ENCODE measurements around the gene MIGA2.

DNA sequence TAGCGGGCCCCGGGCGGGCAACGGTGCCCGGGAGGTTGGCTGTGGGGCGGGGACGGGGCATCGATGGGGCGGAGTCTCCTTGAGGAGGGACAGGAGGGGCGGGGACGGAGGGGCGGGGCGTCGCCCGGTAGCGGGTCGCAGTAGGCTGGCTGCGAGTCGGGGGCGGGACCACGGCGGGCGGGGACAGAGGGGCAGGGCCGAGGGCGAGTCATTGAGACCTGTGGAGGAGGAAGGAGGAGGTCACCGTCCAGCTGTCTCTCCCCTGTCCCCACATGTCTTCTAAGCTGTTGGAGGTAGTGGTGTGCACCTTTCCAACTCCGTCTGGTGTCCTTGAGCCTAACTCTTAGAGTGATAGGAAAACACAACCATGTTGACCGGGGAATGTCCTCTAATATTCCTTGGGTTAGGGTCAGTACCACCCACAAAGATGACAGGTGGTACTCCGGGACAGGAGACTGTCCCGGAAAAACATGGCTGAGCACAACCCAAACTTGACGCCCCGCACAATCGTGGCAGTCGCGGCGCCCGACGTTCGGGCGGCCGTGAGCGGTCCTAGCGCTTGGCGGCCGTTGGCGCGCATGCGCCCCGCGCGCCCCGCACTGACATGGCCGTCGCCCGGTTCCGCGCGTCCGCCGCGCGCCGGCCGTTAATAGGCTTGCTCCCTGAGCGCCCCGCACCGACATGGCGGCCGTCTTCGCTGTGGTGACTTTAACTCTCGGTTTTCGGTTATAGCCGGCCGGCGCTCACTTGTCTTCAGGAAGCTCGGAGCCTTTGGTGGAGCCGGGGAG is 74.5 kb downstream of the MIGA2 start, which contains the start of the genes CRAT and PTPA:
- TF ChIP-seq, protein P1, sequence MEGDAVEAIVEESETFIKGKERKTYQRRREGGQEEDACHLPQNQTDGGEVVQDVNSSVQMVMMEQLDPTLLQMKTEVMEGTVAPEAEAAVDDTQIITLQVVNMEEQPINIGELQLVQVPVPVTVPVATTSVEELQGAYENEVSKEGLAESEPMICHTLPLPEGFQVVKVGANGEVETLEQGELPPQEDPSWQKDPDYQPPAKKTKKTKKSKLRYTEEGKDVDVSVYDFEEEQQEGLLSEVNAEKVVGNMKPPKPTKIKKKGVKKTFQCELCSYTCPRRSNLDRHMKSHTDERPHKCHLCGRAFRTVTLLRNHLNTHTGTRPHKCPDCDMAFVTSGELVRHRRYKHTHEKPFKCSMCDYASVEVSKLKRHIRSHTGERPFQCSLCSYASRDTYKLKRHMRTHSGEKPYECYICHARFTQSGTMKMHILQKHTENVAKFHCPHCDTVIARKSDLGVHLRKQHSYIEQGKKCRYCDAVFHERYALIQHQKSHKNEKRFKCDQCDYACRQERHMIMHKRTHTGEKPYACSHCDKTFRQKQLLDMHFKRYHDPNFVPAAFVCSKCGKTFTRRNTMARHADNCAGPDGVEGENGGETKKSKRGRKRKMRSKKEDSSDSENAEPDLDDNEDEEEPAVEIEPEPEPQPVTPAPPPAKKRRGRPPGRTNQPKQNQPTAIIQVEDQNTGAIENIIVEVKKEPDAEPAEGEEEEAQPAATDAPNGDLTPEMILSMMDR (conservative IDR thresholded peaks at IDR 0.05; ENCODE audit: low read depth, low read length) = no peak
- no peak for TF ChIP-seq EZH2phosphoT487 (IDR thresholded peaks at IDR 0.05; ENCODE audit: borderline replicate concordance, low read length)

Measured in PC-3 (cell line).